ENCODE data around the gene UBB.
A peak's percentile ranks its signal among the peaks of the same experiment; 100 is the strongest.

UBB gene

GRCh38 chr17:16417399-16417798, 36.5 kb downstream of the UBB start:
- intact Hi-C loops (cut with micrococcal nuclease): loop anchor here (2.0 to 10.0 kb wide), 3 partner anchors 21 to 53 kb away; partner anchors contain the start of gene UBB
- H3K4me3 Mint-ChIP-seq: peak overlapping the region; percentile 89
- peaks cover 57% of the 10 kb centered on the region for H3K4me1 Mint-ChIP-seq (ENCODE audit: low read depth)
- H3K9me3 Mint-ChIP-seq: no peaks in the 10 kb centered on the region
- peak overlapping the region; percentile 98 for H3K27ac Mint-ChIP-seq
- peaks cover 83% of the 10 kb centered on the region for H3K36me3 Mint-ChIP-seq (ENCODE audit: low read depth)
- H3K27me3 Mint-ChIP-seq: no peaks in the 10 kb centered on the region

- Mint-ChIP-seq H3K36me3 (ENCODE audit: low read depth) (peaks cover 90% of the 10 kb centered on the region), H3K4me1 (ENCODE audit: low read depth) (peaks cover 64% of the 10 kb centered on the region), H3K27ac (peak overlapping the region; percentile 98), H3K27me3 (no peaks in the 10 kb centered on the region), H3K4me3 (peak overlapping the region; percentile 89), H3K9me3 (no peaks in the 10 kb centered on the region)
- intact Hi-C loops (cut with micrococcal nuclease): loop anchor here (2.0 to 10.0 kb wide), 3 partner anchors 21 to 53 kb away; partner anchors contain the start of gene UBB
These were observed 37.2 kb downstream of the UBB start for GRCh38 chr17:16417896-16418684.

DNA sequence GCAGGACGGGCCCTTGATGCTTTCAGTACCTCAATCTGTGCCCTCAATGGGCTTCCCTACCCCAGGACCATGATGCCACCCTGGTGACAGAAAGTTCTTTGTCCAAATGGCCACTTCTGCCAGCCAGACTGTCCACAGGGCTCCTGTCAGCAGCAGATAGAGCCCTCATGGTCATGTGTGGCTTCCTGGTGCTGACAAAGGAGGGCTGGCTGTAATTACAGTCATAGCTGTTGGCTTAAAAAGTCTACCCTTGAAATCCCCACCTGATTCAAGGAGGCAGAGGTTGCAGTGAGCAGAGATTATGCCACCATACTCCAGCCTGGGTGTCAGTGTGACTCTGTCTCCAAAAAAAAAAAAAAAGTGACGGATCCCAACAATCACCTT, 37.8 kb downstream of the UBB start:
- Mint-ChIP-seq H3K27me3 (no peaks in the 10 kb centered on the region), H3K4me3 (peak overlapping the region; percentile 59), H3K9me3 (no peaks in the 10 kb centered on the region), H3K27ac (peak overlapping the region; percentile 98), H3K4me1 (ENCODE audit: low read depth) (peaks cover 69% of the 10 kb centered on the region), H3K36me3 (ENCODE audit: low read depth) (peaks cover 95% of the 10 kb centered on the region)
- intact Hi-C loops (cut with micrococcal nuclease): loop anchor here (10.0 kb wide), 1 partner anchor 54 kb away; no protein-coding TSS in a partner anchor

DNA sequence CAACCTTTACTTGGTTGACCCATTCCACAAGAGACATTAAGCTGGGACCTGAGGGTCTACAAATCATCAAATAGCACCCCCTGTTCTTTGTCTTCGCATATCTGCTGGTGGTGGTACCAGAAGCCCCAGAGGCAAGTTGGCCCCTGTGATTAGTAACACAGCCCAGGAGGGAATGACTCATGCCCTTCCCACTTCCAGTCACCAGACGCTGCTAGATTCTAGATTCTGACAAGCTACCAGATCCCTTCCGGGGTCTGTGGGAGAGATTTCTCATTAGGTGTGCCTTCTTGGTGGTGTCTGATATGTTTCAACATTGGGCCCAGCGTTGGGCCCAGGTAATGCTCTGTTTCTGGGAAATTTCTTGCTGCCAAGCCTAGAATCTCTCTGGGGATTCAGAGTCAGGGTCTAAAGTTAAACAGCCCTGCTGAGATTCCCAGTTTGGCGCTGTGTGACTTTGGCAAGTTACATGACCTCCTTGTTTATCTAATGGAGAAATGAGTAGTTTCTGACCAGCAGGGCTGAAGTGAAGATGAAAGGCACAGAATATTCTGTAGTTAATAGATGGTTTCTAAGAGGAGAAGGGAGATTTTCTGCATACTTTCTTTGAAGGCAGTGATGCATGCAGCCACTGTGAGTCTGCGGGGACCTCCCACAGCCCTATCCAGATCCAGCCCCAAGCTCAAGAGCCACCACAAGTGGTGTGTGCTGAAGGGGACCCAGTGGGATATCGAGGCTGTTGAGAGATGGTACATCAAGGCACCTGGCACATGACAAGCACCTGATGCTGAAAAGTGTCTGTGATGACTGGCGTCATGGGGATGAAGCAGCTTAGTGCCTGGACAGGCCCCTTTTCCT, 38.4 kb downstream of the UBB start:
- peak overlapping the region; percentile 98 for H3K27ac Mint-ChIP-seq
- H3K9me3 Mint-ChIP-seq: no peaks in the 10 kb centered on the region
- H3K4me1 Mint-ChIP-seq (ENCODE audit: low read depth): peaks cover 66% of the 10 kb centered on the region
- H3K36me3 Mint-ChIP-seq (ENCODE audit: low read depth): peaks cover 98% of the 10 kb centered on the region
- peak overlapping the region; percentile 59 for H3K4me3 Mint-ChIP-seq
- intact Hi-C loops (cut with micrococcal nuclease): loop anchor here (10.0 kb wide), 1 partner anchor 54 kb away; no protein-coding TSS in a partner anchor
- H3K27me3 Mint-ChIP-seq: no peaks in the 10 kb centered on the region

- Mint-ChIP-seq H3K36me3 (ENCODE audit: low read depth) (peaks cover 98% of the 10 kb centered on the region), H3K4me1 (ENCODE audit: low read depth) (peaks cover 60% of the 10 kb centered on the region), H3K27me3 (no peaks in the 10 kb centered on the region), H3K9me3 (no peaks in the 10 kb centered on the region), H3K27ac (peak overlapping the region; percentile 98), H3K4me3 (no peak overlapping the region)
- intact Hi-C loops (cut with micrococcal nuclease): loop anchor here (10.0 kb wide), 1 partner anchor 55 kb away; no protein-coding TSS in a partner anchor
These were observed 39.0 kb downstream of the UBB start for GRCh38 chr17:16419929-16420271.

GRCh38 chr17:16422416-16422815, 41.5 kb downstream of the UBB start:
- H3K4me1 Mint-ChIP-seq (ENCODE audit: low read depth): peaks cover 45% of the 10 kb centered on the region
- no peak overlapping the region for H3K4me3 Mint-ChIP-seq
- intact Hi-C loops (cut with micrococcal nuclease): no loop called here
- no peaks in the 10 kb centered on the region for H3K27me3 Mint-ChIP-seq
- H3K36me3 Mint-ChIP-seq (ENCODE audit: low read depth): peaks cover 100% of the 10 kb centered on the region
- H3K27ac Mint-ChIP-seq: no peak overlapping the region
- no peaks in the 10 kb centered on the region for H3K9me3 Mint-ChIP-seq

DNA sequence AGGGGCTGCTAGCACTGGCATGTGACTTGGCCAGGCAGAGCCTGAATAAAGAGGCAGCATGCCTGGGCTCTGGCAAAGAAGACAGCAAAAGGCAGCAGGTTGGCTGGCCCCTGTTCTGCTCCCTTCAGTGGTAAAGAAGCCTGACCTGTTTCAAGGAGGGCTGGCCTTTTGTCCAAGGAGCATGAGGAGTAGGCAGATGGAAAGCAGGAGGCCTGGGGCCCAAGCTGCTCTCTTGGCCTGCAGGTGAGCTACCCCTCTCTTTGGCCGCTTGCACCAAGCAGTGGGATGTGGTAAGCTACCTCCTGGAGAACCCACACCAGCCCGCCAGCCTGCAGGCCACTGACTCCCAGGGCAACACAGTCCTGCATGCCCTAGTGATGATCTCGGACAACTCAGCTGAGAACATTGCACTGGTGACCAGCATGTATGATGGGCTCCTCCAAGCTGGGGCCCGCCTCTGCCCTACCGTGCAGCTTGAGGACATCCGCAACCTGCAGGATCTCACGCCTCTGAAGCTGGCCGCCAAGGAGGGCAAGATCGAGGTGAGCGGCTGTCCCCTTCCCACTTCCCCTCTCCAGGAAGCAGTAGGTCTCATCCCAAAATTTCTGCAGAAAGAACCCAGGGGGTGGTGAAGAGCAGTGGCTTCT, 42.5 kb downstream of the UBB start:
- Mint-ChIP-seq H3K9me3 (no peaks in the 10 kb centered on the region), H3K27ac (no peak overlapping the region), H3K36me3 (ENCODE audit: low read depth) (peaks cover 100% of the 10 kb centered on the region), H3K4me1 (ENCODE audit: low read depth) (peaks cover 36% of the 10 kb centered on the region), H3K4me3 (no peak overlapping the region), H3K27me3 (no peaks in the 10 kb centered on the region)
- intact Hi-C loops (cut with micrococcal nuclease): no loop called here

GRCh38 chr17:16425202-16425601, 44.3 kb downstream of the UBB start:
- no peaks in the 10 kb centered on the region for H3K27me3 Mint-ChIP-seq
- intact Hi-C loops (cut with micrococcal nuclease): no loop called here
- peaks cover 100% of the 10 kb centered on the region for H3K36me3 Mint-ChIP-seq (ENCODE audit: low read depth)
- peaks cover 19% of the 10 kb centered on the region for H3K4me1 Mint-ChIP-seq (ENCODE audit: low read depth)
- no peak overlapping the region for H3K4me3 Mint-ChIP-seq
- no peak overlapping the region for H3K27ac Mint-ChIP-seq
- H3K9me3 Mint-ChIP-seq: no peaks in the 10 kb centered on the region

GRCh38 chr17:16425698-16426659, 45.1 kb downstream of the UBB start:
- no peak overlapping the region for H3K27ac Mint-ChIP-seq

GRCh38 chr17:16427020-16427419, 46.1 kb downstream of the UBB start:
- Mint-ChIP-seq H3K36me3 (ENCODE audit: low read depth) (peaks cover 100% of the 10 kb centered on the region), H3K4me3 (no peak overlapping the region), H3K9me3 (no peaks in the 10 kb centered on the region), H3K27me3 (no peaks in the 10 kb centered on the region), H3K27ac (no peak overlapping the region), H3K4me1 (ENCODE audit: low read depth) (peaks cover 19% of the 10 kb centered on the region)
- intact Hi-C loops (cut with micrococcal nuclease): no loop called here

More at GRCh38 chr17:16425698-16426659, 45.1 kb downstream of the UBB start:
- Mint-ChIP-seq H3K4me3 (no peak overlapping the region), H3K9me3 (no peaks in the 10 kb centered on the region), H3K27me3 (no peaks in the 10 kb centered on the region), H3K36me3 (ENCODE audit: low read depth) (peaks cover 100% of the 10 kb centered on the region), H3K4me1 (ENCODE audit: low read depth) (peaks cover 19% of the 10 kb centered on the region)
- intact Hi-C loops (cut with micrococcal nuclease): no loop called here

DNA sequence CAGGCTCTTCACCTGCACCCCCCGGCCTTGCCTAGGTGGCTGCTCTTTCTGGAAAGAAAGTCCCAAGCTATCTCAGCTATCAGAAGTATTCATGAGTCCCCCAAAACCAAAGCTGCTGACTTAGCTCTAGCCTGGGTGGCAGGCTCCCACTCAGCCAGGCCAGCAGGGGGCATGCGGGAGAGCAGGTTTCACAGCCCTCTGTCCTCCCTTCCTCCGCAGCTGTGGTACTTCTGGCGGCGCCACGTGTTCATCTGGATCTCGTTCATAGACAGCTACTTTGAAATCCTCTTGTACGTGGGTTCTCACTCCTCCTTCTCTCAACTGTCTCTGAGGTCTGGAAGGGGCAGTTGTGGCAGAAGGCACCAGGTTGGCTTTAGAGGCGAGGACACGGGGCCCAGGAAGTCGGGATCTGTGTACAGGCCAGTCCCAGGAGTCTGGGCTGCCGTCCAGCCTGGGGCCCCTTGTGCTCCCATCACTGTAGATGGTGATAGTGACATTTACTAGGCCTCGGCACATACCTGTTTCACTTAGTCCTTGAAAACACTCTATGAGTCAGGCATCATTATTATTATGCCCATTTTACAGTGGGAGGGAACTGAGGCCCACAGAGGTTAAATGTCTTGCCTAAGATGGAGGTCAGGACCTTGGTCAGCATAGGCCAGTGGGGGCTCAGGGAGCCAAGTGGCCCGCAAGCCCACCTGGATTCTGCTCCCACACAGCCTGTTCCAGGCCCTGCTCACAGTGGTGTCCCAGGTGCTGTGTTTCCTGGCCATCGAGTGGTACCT, 47.4 kb downstream of the UBB start:
- intact Hi-C loops (cut with micrococcal nuclease): no loop called here
- no peaks in the 10 kb centered on the region for H3K9me3 Mint-ChIP-seq
- no peaks in the 10 kb centered on the region for H3K27me3 Mint-ChIP-seq
- no peak overlapping the region for H3K27ac Mint-ChIP-seq
- peaks cover 100% of the 10 kb centered on the region for H3K36me3 Mint-ChIP-seq (ENCODE audit: low read depth)
- H3K4me3 Mint-ChIP-seq: no peak overlapping the region
- peaks cover 9% of the 10 kb centered on the region for H3K4me1 Mint-ChIP-seq (ENCODE audit: low read depth)

DNA sequence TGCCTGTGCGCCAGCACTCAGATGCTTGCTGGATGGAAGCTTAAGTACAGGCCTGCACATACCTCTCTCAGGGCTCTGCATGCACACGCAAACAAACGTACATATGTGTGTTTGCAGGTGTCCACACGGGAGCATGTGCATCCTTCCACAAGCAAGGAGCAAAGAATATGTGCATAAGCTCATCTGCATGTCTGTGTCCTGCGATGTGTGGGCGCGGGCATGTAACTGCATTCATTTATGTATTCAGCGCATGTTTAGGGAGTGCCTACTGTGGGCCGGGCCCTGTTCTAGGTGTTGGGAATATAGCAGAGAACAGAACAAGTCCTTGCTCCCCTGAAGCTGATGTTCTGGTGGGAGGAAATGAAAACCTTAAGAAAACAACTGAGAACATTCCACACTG, 48.2 kb downstream of the UBB start:
- intact Hi-C loops (cut with micrococcal nuclease): no loop called here
- Mint-ChIP-seq H3K9me3 (no peaks in the 10 kb centered on the region), H3K27ac (no peak overlapping the region), H3K27me3 (no peaks in the 10 kb centered on the region), H3K36me3 (ENCODE audit: low read depth) (peaks cover 100% of the 10 kb centered on the region), H3K4me3 (no peak overlapping the region), H3K4me1 (ENCODE audit: low read depth) (peaks cover 5% of the 10 kb centered on the region)
